Spleen (tissue), 11 donors: ENCODE results near the gene KRTAP5-3. TPM values are rescaled to one million over a fixed set of nuclear protein-coding genes. Genes with fewer than 3 reads are reported as not detected.

Experiments
- DNase-seq: peaks from one replicate; pipeline ENCODE4 v3.0.0-alpha.2; 2020
- H3K27ac ChIP-seq, 8 donors: fragments of 200-600 bp; sonication (generic) in 7 of 8; 1 replicate in 4 of 8; 2 replicates in 4 of 8; pipeline versions ENCODE4 v1.5.0 to v1.8.0; 2016 to 2021; ENCODE audit warnings: inconsistent platforms in 4 of 8, mild to moderate bottlenecking in 4 of 8, moderate library complexity in 1 of 8
- H3K27me3 ChIP-seq, 7 donors: fragments of 200-600 bp; sonication (generic) in 6 of 7; replicated peaks in 1 of 7; 1 replicate in 4 of 7; 2 replicates in 3 of 7; pipeline versions ENCODE4 v1.5.0 to v1.8.0; 2016 to 2021; ENCODE audit warnings: inconsistent platforms in 3 of 7, mild to moderate bottlenecking in 1 of 7
- H3K36me3 ChIP-seq, 6 donors: fragments of 200-600 bp; sonication (generic) in 5 of 6; 1 replicate in 4 of 6; 2 replicates in 2 of 6; pipeline versions ENCODE4 v1.5.0 to v1.8.0; 2016 to 2021; ENCODE audit warnings: inconsistent platforms in 2 of 6
- H3K4me1 ChIP-seq, 6 donors: fragments of 200-600 bp; sonication (generic) in 5 of 6; 1 replicate in 3 of 6; 2 replicates in 3 of 6; pipeline versions ENCODE4 v1.5.0 to v1.8.0; 2016 to 2021; ENCODE audit warnings: inconsistent platforms in 3 of 6
- H3K4me3 ChIP-seq, 8 donors: fragments of 200-600 bp; sonication (generic) in 7 of 8; 1 replicate in 4 of 8; 2 replicates in 4 of 8; pipeline versions ENCODE4 v1.5.0 to v1.8.0; 2016 to 2021; ENCODE audit warnings: inconsistent platforms in 4 of 8, mild to moderate bottlenecking in 4 of 8, moderate library complexity in 2 of 8
- H3K9me3 ChIP-seq, 8 donors: fragments of 200-600 bp; sonication (generic) in 7 of 8; 1 replicate in 4 of 8; 2 replicates in 4 of 8; pipeline versions ENCODE4 v1.5.0 to v1.8.0; 2016 to 2021; ENCODE audit warnings: inconsistent platforms in 4 of 8
- POLR2A ChIP-seq, 3 donors: fragments of 450-650 bp; IDR thresholded peaks; one replicate each; pipeline ENCODE4 v1.5.1; 2017; ENCODE audit warnings: antibody characterized with exemption in 3 of 3, mild to moderate bottlenecking in 1 of 3
- POLR2AphosphoS5 ChIP-seq, 3 donors: sonication (generic); formaldehyde crosslinking; IDR thresholded peaks; one replicate each; pipeline ENCODE4 v1.5.1; 2017; ENCODE audit warnings: antibody characterized with exemption in 3 of 3
- WGBS, 5 donors: extraction: QIAGEN DNeasy Blood & Tissue Kit in 3 of 5; methylation state at CpG; one replicate each; pipeline versions ENCODE4 v1.1.5 to v1.1.7; 2013 to 2018; 5-methylcytosine and 5-hydroxymethylcytosine counted together
- intact Hi-C: fragments of 100-400 bp; cut with DNase I; formaldehyde crosslinking; loops from one replicate; pipeline ENCODE4 v1.15.0; 2023; ENCODE audit warnings: low total_unique reads
- polyA plus RNA-seq, 3 donors: library from polyadenylated mRNA; stranded (reverse); fragments of 200-250 nt; gene quantifications; one replicate each; pipeline ENCODE4 v1.2.1, GENCODE V29; 2013
- total RNA-seq, 7 donors: library from RNA; depleted of rRNA in 3 of 7; stranded (reverse); fragments of >200 nt in 3 of 7; fragmentation: NEBNext Ultra II Directional in 4 of 7; extraction: Animal tissue kit (Norgen Biotek cat#: 25700) in 4 of 7; gene quantifications; one replicate each; pipeline versions ENCODE4 v1.1.0 to v1.2.1, GENCODE V29; 2016 to 2021
- TF ChIP-seq, protein P1 (sequence below), 11 experiments: fragments of 200-600 bp in 7 of 11; fragments of 450-650 bp in 4 of 11; sonication (generic) in 4 of 11; IDR thresholded peaks in 8 of 11; conservative IDR thresholded peaks in 3 of 11; 1 replicate in 7 of 11; 2 replicates in 4 of 11; pipeline versions ENCODE4 v1.4.0 to v1.8.0; 2016 to 2021; ENCODE audit warnings: antibody characterized with exemption in 11 of 11, inconsistent platforms in 4 of 11, mild to moderate bottlenecking in 1 of 11
- donor health status: healthy with polysubstance abuse.
- donor health status: DM: no; HTN: no; CAD: no; lungs with moderate emphysema.
- donor health status: DM: no; HTN: no; CAD: no.
- donor health status: Bipolar disorder and iron deficiency.
- donor health status: healthy.
- donor health status: DM: no; HTN: no; CAD: no.
- donor health status: DM: yes; HTN: yes; CAD: no.

Gene KRTAP5-3
- total and polyA plus RNA-seq, 10 donors, result not detected

DNA sequence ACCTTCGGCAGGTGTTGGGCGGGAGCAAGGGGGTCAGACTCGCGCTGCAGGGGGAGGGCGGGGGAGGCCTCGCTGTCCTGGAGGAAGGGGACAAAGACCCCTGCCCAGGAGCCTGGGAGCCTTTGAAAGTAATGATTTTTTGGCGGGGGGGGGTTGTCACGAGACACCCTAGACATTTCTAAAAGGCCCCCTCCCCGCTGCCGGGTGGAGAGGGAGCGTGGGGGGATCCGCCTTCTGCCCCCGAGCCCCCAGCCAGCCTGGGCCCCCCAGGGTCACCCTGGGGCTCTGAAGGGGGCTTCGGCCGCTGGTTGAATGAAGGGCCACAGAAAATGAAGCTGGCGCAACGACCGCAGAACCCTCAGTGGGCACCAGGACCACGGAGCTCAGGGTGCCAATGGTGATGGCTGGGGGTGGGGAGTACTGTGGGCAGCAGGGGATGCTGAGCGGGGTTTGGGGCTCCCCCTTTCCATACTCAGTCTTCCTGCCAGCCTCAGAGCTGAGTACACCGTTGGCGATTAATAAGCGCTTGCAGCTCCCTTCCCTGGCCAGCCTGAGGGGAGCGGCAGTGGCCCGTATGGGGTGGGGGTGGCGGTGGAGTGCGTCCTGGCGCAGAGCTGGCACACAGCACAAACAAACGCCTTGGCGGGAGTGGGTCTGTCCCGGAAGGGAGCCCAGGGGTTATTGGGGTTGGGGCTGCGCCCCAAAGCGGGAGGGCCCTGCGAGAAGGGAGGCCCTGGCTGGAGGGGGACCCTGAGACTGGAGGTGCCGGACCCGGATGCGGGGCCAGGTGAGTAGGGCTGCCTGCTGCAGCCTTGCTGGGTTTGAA, 35.0 kb downstream of the KRTAP5-3 start:
- H3K27ac ChIP-seq, result peak overlapping the region; percentile 29 to 91 (median 78)

DNA sequence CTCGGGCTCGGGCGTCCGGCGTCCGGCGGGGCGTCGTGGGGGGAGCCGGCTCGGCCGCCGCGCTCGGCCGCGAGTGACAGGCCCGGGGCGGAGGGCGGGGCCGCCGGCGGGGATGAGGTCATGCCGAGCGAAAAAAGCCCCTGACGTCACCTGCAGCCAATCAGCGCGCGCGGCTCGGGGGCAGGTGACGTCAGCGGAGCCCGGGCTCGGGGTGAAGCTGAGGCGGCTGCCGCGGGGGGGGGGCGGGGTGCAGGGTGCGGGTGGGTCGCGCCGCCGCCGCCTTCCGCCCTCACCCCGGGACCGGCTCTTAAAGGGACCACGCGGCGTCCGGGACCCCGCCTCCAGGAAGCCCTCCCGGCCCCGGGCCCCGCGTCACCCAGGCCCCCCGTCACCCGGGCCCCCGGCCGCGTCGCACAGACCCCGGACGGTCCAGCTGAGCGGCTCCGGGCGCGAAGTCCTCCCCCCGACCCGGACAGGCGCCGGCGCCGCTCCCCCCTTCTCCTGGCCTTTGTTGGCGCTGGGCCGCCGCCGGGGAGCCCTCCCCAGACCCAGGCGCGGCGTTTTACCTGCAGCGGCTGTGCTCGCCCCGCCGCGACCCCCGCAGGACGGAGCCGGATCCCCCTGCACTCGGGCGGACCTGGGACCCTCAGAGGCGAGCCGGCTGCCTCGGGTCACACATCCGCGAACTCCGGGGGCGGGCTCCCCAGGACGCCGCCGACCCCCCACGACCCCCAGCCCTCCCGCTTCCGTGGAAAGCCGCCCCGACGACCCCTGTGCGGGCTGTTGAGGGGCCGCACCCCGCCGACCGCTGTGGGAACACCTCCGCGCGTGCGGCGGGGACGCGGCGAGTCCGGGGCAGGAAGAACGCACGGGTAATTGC, 35.8 kb downstream of the KRTAP5-3 start, which contains the start of gene DUSP8:
Gene DUSP8 (minus strand): TSS at position 75 of the 880 bp plus-strand sequence. CDS start 6,445 bp downstream, outside the sequence.
- Histone ChIP-seq H3K4me1 (peaks cover 13 to 65% (median 39%) of the 10 kb centered on the region in 6 donors), H3K4me3 (peak within 1 kb of the TSS; percentile 38 to 79 (median 45)), H3K9me3 (no peaks in the 10 kb centered on the region), H3K36me3 (no peaks in the 10 kb centered on the region), H3K27me3 (peaks cover 0 to 88% (median 34%) of the 10 kb centered on the region in 7 donors), H3K27ac (peak within 1 kb of the TSS; percentile 29 to 91 (median 78))
- DNase-seq, result peak; percentile 91
- TF ChIP-seq, protein P1, sequence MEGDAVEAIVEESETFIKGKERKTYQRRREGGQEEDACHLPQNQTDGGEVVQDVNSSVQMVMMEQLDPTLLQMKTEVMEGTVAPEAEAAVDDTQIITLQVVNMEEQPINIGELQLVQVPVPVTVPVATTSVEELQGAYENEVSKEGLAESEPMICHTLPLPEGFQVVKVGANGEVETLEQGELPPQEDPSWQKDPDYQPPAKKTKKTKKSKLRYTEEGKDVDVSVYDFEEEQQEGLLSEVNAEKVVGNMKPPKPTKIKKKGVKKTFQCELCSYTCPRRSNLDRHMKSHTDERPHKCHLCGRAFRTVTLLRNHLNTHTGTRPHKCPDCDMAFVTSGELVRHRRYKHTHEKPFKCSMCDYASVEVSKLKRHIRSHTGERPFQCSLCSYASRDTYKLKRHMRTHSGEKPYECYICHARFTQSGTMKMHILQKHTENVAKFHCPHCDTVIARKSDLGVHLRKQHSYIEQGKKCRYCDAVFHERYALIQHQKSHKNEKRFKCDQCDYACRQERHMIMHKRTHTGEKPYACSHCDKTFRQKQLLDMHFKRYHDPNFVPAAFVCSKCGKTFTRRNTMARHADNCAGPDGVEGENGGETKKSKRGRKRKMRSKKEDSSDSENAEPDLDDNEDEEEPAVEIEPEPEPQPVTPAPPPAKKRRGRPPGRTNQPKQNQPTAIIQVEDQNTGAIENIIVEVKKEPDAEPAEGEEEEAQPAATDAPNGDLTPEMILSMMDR (IDR thresholded peaks at IDR 0.05 in 8 of 11, conservative IDR thresholded peaks at IDR 0.05 in 3 of 11), result no peak
- TF ChIP-seq POLR2AphosphoS5 (IDR thresholded peaks at IDR 0.05), result peak; percentile 31 to 60 (median 39)
- 0 to 2% (median 1%) methylated on average over 11 to 124 of the region's 124 CpGs for WGBS, 5 donors
- intact Hi-C loops, result loop anchor here (10.0 kb wide), 1 partner anchor 368 kb away; no protein-coding TSS in a partner anchor

More for the DNA sequence above, 35.0 kb downstream of the KRTAP5-3 start:
- intact Hi-C loops, result loop anchor here (10.0 kb wide), 1 partner anchor 368 kb away; no protein-coding TSS in a partner anchor
- TF ChIP-seq, protein P1 (IDR thresholded peaks at IDR 0.05 in 8 of 11, conservative IDR thresholded peaks at IDR 0.05 in 3 of 11), result peak in 1 of 11 experiments; percentile 17
- TF ChIP-seq POLR2AphosphoS5 (IDR thresholded peaks at IDR 0.05) (peak in 1 of 3 donors; percentile 27), POLR2A (IDR thresholded peaks at IDR 0.05) (no peak)
- DNase-seq, result no peak
- peak overlapping the region; percentile 38 to 79 (median 45) for H3K4me3 ChIP-seq
- peaks cover 0 to 92% (median 34%) of the 10 kb centered on the region in 7 donors for H3K27me3 ChIP-seq
- peaks cover 13 to 57% (median 38%) of the 10 kb centered on the region in 6 donors for H3K4me1 ChIP-seq
- peaks cover 0 to 8% (median 5%) of the 10 kb centered on the region in 8 donors for H3K9me3 ChIP-seq
- 4 to 9% (median 9%) methylated on average over 18 to 36 of the region's 37 CpGs for WGBS, 5 donors
- no peaks in the 10 kb centered on the region for H3K36me3 ChIP-seq

DNA sequence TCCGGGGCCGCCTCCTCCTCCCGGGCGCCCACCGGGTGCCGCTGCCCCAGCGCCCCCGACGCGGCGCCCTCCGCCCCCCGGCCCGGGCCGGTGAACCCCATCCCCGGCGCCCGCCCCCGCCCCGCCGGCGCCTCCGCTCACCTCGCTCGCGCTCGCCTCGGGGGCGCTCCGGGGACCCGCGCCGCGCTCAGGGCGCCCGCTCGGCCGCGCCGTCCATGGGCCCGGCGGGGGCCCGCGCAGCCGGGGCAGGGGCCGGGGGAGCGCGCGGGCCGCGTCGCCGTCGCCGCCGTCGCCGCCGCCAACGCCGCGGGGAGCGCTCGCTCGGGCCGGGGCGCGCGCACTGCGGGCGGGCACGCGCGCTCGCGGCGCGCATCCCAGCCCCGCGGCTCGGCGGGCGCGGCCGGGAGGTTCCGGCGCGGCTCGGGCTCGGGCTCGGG, 36.5 kb downstream of the KRTAP5-3 start:
- intact Hi-C loops, result loop anchor here (10.0 kb wide), 1 partner anchor 367 kb away; no protein-coding TSS in a partner anchor

More for the DNA sequence above, 36.5 kb downstream of the KRTAP5-3 start:
- WGBS, 5 donors, result 1 to 2% (median 1%) methylated on average over 32 to 91 of the region's 91 CpGs; no CpG with 5 or more reads in 2 of the 5 donors
- peaks cover 0 to 84% (median 34%) of the 10 kb centered on the region in 7 donors for H3K27me3 ChIP-seq
- peak overlapping the region in 3 of 8 donors; percentile 47 to 91 (median 86) for H3K27ac ChIP-seq
- no peaks in the 10 kb centered on the region for H3K9me3 ChIP-seq
- TF ChIP-seq, protein P1 (IDR thresholded peaks at IDR 0.05 in 8 of 11, conservative IDR thresholded peaks at IDR 0.05 in 3 of 11), result no peak
- TF ChIP-seq POLR2AphosphoS5 (IDR thresholded peaks at IDR 0.05) (no peak), POLR2A (IDR thresholded peaks at IDR 0.05) (no peak)
- peak overlapping the region in 7 of 8 donors; percentile 17 to 79 (median 34) for H3K4me3 ChIP-seq
- peaks cover 13 to 71% (median 42%) of the 10 kb centered on the region in 6 donors for H3K4me1 ChIP-seq
- no peaks in the 10 kb centered on the region for H3K36me3 ChIP-seq
- DNase-seq, result peak; percentile 78
